Mucosa of stomach (tissue), 1 donor: ENCODE results near the gene PFKFB3.
"Not testable (repeated sequence)": the region's sequence is repeated elsewhere in the genome, so short reads cannot be mapped to it uniquely, and the experiment has no call there.

Experiments
- H3K27me3 ChIP-seq: one replicate; pipeline ENCODE4 v1.7.0; 2013; ENCODE audit warnings: mild to moderate bottlenecking, low read length; ENCODE audit not compliant: control insufficient read depth, insufficient read depth
- H3K36me3 ChIP-seq: one replicate; pipeline ENCODE4 v1.7.0; 2013; ENCODE audit warnings: low read length; ENCODE audit not compliant: control insufficient read depth, insufficient read depth
- H3K4me1 ChIP-seq: one replicate; pipeline ENCODE4 v1.7.0; 2013; ENCODE audit warnings: mild to moderate bottlenecking, low read length; ENCODE audit not compliant: control insufficient read depth, insufficient read depth
- H3K4me3 ChIP-seq: one replicate; pipeline ENCODE4 v1.7.0; 2013; ENCODE audit warnings: low read length
- H3K9ac ChIP-seq: one replicate; pipeline ENCODE4 v1.7.0; 2013; ENCODE audit warnings: mild to moderate bottlenecking, low read length, moderate library complexity
- H3K9me3 ChIP-seq: one replicate; pipeline ENCODE4 v1.7.0; 2013; ENCODE audit warnings: mild to moderate bottlenecking, low read length, moderate library complexity; ENCODE audit not compliant: control insufficient read depth
- donor health status: Pancreatic carcinoma.

The PFKFB3 gene

GRCh38 chr10:6236349-6237198 lies 33.8 kb downstream of the PFKFB3 start:
- Histone ChIP-seq H3K4me1 (peaks cover 4% of the 10 kb centered on the region), H3K9me3 (no peaks in the 10 kb centered on the region), H3K36me3 (no peaks in the 10 kb centered on the region), H3K4me3 (no peak overlapping the region), H3K9ac (no peak overlapping the region), H3K27me3 (no peaks in the 10 kb centered on the region)

GRCh38 chr10:6237199-6237530 lies 34.4 kb downstream of the PFKFB3 start:
- H3K36me3 ChIP-seq: no peaks in the 10 kb centered on the region
- H3K9me3 ChIP-seq: no peaks in the 10 kb centered on the region
- H3K4me3 ChIP-seq: no peak overlapping the region
- peaks cover 4% of the 10 kb centered on the region for H3K4me1 ChIP-seq
- H3K9ac ChIP-seq: no peak overlapping the region
- no peaks in the 10 kb centered on the region for H3K27me3 ChIP-seq

GRCh38 chr10:6238587-6239212 lies 36.0 kb downstream of the PFKFB3 start:
- not testable (repeated sequence) for H3K9me3 ChIP-seq, H3K36me3 ChIP-seq, H3K27me3 ChIP-seq

GRCh38 chr10:6239213-6239991 lies 36.7 kb downstream of the PFKFB3 start:
- Histone ChIP-seq H3K36me3 (no peaks in the 10 kb centered on the region), H3K4me3 (no peak overlapping the region), H3K9me3 (no peaks in the 10 kb centered on the region), H3K9ac (no peak overlapping the region), H3K27me3 (no peaks in the 10 kb centered on the region), H3K4me1 (peaks cover 4% of the 10 kb centered on the region)

More at GRCh38 chr10:6238587-6239212, 36.0 kb downstream of the PFKFB3 start:
- H3K4me3 ChIP-seq, H3K9ac ChIP-seq, H3K4me1 ChIP-seq: not testable (repeated sequence)

GRCh38 chr10:6240254-6240653 lies 37.5 kb downstream of the PFKFB3 start:
- Histone ChIP-seq H3K9ac (no peak overlapping the region), H3K9me3 (no peaks in the 10 kb centered on the region), H3K36me3 (no peaks in the 10 kb centered on the region), H3K4me3 (no peak overlapping the region), H3K27me3 (no peaks in the 10 kb centered on the region), H3K4me1 (peaks cover 4% of the 10 kb centered on the region)

GRCh38 chr10:6242089-6242488 lies 39.4 kb downstream of the PFKFB3 start:
- Histone ChIP-seq H3K27me3 (no peaks in the 10 kb centered on the region), H3K9me3 (no peaks in the 10 kb centered on the region), H3K9ac (no peak overlapping the region), H3K36me3 (no peaks in the 10 kb centered on the region), H3K4me3 (no peak overlapping the region), H3K4me1 (peaks cover 4% of the 10 kb centered on the region)

GRCh38 chr10:6244510-6244909 lies 41.8 kb downstream of the PFKFB3 start:
- Histone ChIP-seq H3K4me1 (no peaks in the 10 kb centered on the region), H3K27me3 (no peaks in the 10 kb centered on the region), H3K9ac (no peak overlapping the region), H3K36me3 (no peaks in the 10 kb centered on the region), H3K9me3 (no peaks in the 10 kb centered on the region), H3K4me3 (no peak overlapping the region)

GRCh38 chr10:6247041-6247712 lies 44.4 kb downstream of the PFKFB3 start:
- Histone ChIP-seq H3K27me3 (no peaks in the 10 kb centered on the region), H3K9ac (no peak overlapping the region)

GRCh38 chr10:6248908-6249307 lies 46.2 kb downstream of the PFKFB3 start:
- H3K27me3 ChIP-seq, H3K9ac ChIP-seq, H3K4me3 ChIP-seq, H3K9me3 ChIP-seq, H3K4me1 ChIP-seq, H3K36me3 ChIP-seq: not testable (repeated sequence)

More at GRCh38 chr10:6247041-6247712, 44.4 kb downstream of the PFKFB3 start:
- no peaks in the 10 kb centered on the region for H3K9me3 ChIP-seq
- no peak overlapping the region for H3K4me3 ChIP-seq
- H3K4me1 ChIP-seq: no peaks in the 10 kb centered on the region
- no peaks in the 10 kb centered on the region for H3K36me3 ChIP-seq

GRCh38 chr10:6249698-6250097 lies 47.0 kb downstream of the PFKFB3 start:
- no peaks in the 10 kb centered on the region for H3K4me1 ChIP-seq
- no peaks in the 10 kb centered on the region for H3K36me3 ChIP-seq
- no peaks in the 10 kb centered on the region for H3K9me3 ChIP-seq
- H3K9ac ChIP-seq: no peak overlapping the region
- no peak overlapping the region for H3K4me3 ChIP-seq
- no peaks in the 10 kb centered on the region for H3K27me3 ChIP-seq

- Histone ChIP-seq H3K27me3 (no peaks in the 10 kb centered on the region), H3K36me3 (no peaks in the 10 kb centered on the region), H3K4me3 (no peak overlapping the region), H3K4me1 (peaks cover 5% of the 10 kb centered on the region), H3K9me3 (no peaks in the 10 kb centered on the region), H3K9ac (no peak overlapping the region)
These were observed 48.0 kb downstream of the PFKFB3 start for GRCh38 chr10:6250745-6251144.

- Histone ChIP-seq H3K36me3 (no peaks in the 10 kb centered on the region), H3K9me3 (no peaks in the 10 kb centered on the region), H3K4me1 (peaks cover 15% of the 10 kb centered on the region), H3K4me3 (no peak overlapping the region), H3K27me3 (no peaks in the 10 kb centered on the region), H3K9ac (no peak overlapping the region)
These were observed 51.5 kb downstream of the PFKFB3 start for GRCh38 chr10:6254201-6254600.
